D721Med (cell line): ENCODE data around the gene KLHL26.

Experiments
- DNase-seq: peaks from one replicate; pipeline ENCODE4 v3.0.0; 2011; ENCODE audit warnings: low spot score; ENCODE audit not compliant: insufficient read length
- FAIRE-seq: peaks from 2 replicates; lab custom pipeline; 2011; peaks lifted over from hg19 to GRCh38; lab: Jason Lieb, UNC
- TF ChIP-seq, protein P1 (sequence below): IDR thresholded peaks from 2 replicates; pipeline ENCODE4 v1.5.1; 2012; ENCODE audit warnings: mild to moderate bottlenecking, control low read depth; ENCODE audit not compliant: insufficient read depth; ENCODE audit errors: missing control alignments

Gene KLHL26

DNA sequence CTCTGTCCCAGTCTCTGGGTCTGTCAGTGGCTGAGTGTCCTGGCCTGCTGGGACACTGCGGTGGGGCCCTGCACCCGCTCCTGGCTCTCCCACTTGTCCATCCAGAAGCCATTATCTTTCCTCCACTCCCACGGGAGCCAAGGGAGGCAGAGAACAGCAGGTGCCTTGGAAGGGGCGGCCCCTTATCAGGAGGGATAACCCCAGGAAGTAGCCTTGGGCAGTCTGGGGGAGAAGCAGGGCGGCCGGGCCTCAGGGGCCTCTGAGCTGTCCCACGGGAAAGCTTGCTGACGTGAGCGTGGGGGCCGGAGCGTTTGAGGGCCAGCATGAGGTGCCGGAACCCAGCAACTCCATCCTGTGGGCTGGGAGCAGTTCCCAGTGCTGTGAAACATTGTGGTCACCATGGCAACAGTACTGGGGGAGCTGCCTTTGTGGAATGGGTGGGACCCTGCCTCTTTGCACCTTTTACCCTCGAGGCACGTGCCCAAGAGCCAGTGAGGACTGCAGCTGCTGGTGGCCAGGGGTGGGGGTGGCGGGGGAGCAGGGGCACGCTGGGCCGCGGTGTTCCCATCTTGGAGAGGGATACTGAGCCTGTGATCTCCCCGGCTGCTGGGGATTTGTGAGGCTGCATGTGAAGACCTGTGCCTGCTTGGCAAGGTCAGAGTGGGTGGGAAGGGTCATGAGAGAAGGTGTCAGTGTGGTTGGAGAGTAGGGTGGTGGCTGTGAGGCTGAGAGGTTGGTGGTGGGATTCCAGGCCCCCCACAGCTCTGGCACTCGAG, 20.9 kb downstream of the KLHL26 start:
- DNase-seq (peak; percentile 54), FAIRE-seq (no peak)
- TF ChIP-seq, protein P1, sequence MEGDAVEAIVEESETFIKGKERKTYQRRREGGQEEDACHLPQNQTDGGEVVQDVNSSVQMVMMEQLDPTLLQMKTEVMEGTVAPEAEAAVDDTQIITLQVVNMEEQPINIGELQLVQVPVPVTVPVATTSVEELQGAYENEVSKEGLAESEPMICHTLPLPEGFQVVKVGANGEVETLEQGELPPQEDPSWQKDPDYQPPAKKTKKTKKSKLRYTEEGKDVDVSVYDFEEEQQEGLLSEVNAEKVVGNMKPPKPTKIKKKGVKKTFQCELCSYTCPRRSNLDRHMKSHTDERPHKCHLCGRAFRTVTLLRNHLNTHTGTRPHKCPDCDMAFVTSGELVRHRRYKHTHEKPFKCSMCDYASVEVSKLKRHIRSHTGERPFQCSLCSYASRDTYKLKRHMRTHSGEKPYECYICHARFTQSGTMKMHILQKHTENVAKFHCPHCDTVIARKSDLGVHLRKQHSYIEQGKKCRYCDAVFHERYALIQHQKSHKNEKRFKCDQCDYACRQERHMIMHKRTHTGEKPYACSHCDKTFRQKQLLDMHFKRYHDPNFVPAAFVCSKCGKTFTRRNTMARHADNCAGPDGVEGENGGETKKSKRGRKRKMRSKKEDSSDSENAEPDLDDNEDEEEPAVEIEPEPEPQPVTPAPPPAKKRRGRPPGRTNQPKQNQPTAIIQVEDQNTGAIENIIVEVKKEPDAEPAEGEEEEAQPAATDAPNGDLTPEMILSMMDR = no peak

GRCh38 chr19:18658366-18658855, 21.6 kb downstream of the KLHL26 start:
- FAIRE-seq (no peak), DNase-seq (no peak)
- TF ChIP-seq, protein P1 = no peak

- FAIRE-seq = no peak
- DNase-seq = no peak
- TF ChIP-seq, protein P1 = no peak
Observed at GRCh38 chr19:18659281-18660050, 22.6 kb downstream of the KLHL26 start.

- TF ChIP-seq, protein P1 = no peak
- no peak for FAIRE-seq
- no peak for DNase-seq
Observed at GRCh38 chr19:18660051-18660910, 23.5 kb downstream of the KLHL26 start.

GRCh38 chr19:18660939-18661670, 24.3 kb downstream of the KLHL26 start:
- no peak for DNase-seq
- FAIRE-seq = no peak
- TF ChIP-seq, protein P1 = no peak

DNA sequence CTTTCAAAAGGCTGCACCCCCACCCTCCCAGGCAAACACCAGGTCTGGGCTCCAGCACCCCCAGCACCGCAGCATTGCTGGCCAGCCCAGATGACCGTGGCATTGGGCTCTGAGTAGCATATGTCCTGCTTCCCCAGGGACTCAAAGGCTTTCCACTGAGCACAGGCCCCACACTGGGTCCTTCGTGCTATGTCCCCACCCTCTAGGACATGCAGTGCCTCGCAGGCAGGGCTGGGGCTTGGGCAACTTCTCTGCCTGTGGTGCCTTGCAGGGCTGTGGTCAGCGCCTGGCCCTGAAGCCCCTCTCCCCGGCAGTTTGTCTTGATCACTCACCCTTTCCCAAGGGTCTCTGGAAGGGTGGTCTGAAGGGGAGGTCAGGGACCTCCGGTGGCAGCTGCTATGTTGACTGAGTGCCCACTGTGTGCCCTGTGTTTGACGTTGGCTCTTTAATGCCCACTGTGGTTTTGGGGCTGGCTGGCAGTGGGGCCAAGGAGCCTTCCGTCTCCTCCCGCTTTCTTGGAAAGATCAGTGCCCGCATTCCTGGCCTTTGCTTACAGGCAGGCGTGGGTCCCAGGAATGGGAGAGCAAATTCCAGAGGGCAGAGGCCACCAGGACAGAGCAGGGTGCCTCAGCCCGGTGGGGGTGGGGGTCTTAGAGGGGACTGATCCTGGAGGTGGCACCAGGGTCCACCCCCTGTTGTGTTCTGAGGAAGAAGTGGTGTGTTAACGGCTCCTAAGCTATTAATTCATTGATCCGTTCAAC, 26.3 kb downstream of the KLHL26 start:
- no peak for FAIRE-seq
- TF ChIP-seq, protein P1 = no peak
- DNase-seq = no peak
